NT2/D1 (cell line): ENCODE results near the gene UTF1.

ENCODE experiments used
- SUZ12 ChIP-seq: IDR thresholded peaks from 2 replicates; pipeline ENCODE4 v1.6.1; 2011; ENCODE audit not compliant: insufficient read length, insufficient read depth; ENCODE audit errors: extremely low read depth
- YY1 ChIP-seq: IDR thresholded peaks from 2 replicates; pipeline ENCODE4 v1.6.1; 2011; ENCODE audit not compliant: insufficient read length, insufficient read depth
- ZNF274 ChIP-seq: IDR thresholded peaks from 2 replicates; pipeline ENCODE4 v1.6.1; 2011; ENCODE audit warnings: mild to moderate bottlenecking, low read depth, low read length

DNA sequence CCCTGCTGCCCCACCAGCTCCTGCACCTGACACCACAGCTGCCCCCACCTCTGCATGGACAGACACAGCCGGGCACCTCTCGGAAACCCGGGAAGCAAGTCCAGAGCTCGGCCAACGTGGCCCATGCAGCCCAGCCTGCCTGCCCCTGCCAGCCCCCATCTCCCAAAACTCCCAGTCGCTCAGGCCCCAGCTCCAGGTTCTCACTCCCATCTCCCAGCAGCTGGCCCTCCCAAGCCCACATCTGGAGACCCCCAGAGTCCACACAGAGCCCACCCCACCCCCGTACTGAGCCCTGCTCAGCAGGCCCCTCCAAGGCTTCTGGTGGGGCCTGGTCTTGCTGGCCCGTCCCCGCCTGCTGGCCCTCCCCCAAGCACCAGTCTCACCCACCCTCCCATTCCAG is 32.2 kb upstream of the UTF1 start:
- TF ChIP-seq ZNF274, result no peak
- no peak for TF ChIP-seq YY1
- no peak for TF ChIP-seq SUZ12
